ENCODE results near the gene PARP9.

The PARP9 gene

DNA sequence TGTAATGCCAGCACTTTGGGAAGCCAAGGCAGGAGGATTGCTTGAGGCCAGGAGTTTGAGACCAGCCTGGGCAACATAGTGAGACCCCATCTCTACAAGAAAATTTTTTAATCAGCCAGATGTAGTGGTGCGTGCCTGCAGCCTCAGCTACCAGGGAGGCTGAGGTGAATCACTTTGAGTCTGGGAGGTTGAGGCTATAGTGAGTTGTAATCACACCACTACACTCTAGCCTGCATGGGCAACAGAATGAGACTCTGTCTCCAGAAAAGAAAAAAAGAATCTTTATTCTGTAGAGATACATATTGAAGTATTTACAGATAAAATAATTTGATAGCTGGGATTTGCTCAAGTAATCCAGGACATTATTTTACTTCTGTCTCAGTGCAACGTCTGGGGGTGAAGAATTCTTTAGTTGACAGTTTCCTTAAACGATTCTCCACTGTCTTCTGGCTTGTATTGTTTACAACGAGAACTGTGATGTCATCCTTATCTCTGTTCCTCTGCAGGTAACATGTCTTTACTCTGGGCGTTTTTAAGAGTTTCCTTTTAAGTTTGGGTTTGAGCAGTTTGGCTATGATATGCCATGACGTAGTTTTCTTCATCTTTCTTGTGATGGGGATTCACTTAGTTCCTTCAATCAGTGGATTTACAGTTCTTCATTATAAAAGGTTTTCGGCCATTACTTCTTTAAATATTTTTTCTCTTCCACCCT lies 75.7 kb downstream of the PARP9 start:
- DNase-seq (ENCODE audit: low read depth in 2 of 2) = no peak

GRCh38 chr3:122484985-122485384 lies 79.1 kb downstream of the PARP9 start:
- no peak for DNase-seq (ENCODE audit: low read depth in 2 of 2)

DNA sequence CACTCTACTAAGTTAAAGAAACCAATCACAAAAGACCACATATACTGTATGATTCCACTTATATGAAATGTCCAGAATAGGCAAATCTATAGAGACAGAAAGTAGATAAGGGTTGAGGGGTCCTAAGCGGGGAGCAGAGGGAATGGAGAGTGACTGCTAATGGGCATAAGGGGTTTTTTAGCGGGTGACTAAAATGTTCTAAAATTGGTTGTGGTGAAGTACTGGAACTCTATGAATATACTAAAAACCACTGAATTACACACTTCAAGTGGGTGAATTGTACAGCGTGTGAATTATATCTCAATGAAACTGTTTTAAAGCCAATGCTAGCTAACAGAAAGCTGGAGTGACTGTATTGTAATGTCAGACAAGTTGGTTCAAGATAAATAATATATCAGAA lies 82.7 kb downstream of the PARP9 start:
- DNase-seq (ENCODE audit: low read depth in 2 of 2) = no peak

Data from stimulated activated CD8-positive, alpha-beta memory T cell treated with anti-CD3 and anti-CD28 coated beads, Interleukin-2, amount 100 ng/mL, for 1 hour (primary cell).